Central memory CD8-positive, alpha-beta T cell (primary cell): ENCODE data around the gene PRR23E.

ENCODE experiments used
- ATAC-seq: fragments of 150-1000 bp; cut with Tn5 transposase; replicated peaks from 2 replicates; pipeline ENCODE4 v1.10.0; 2022; ENCODE audit warnings: mild to moderate bottlenecking, moderate FRiP score, moderate number of reproducible peaks; ENCODE audit not compliant: poor library complexity, severe bottlenecking; ENCODE audit errors: extremely low read depth
- DNase-seq, 2 donors: peaks; one replicate each; pipeline ENCODE4 v3.0.0; 2021; ENCODE audit warnings: low spot score in 2 of 2
- H3K27ac Mint-ChIP-seq: one replicate; pipeline ENCODE4 v1.8.0; 2022; ENCODE audit warnings: low read depth, mild to moderate bottlenecking, moderate library complexity, mixed read lengths
- H3K27me3 Mint-ChIP-seq: one replicate; pipeline ENCODE4 v1.8.0; 2022; ENCODE audit warnings: mixed read lengths
- H3K36me3 Mint-ChIP-seq: one replicate; pipeline ENCODE4 v1.8.0; 2022; ENCODE audit warnings: mild to moderate bottlenecking, moderate library complexity, mixed read lengths; ENCODE audit not compliant: insufficient read depth
- H3K4me1 Mint-ChIP-seq: one replicate; pipeline ENCODE4 v1.8.0; 2022; ENCODE audit warnings: mixed read lengths
- H3K4me3 Mint-ChIP-seq: one replicate; pipeline ENCODE4 v1.8.0; 2022; ENCODE audit warnings: mild to moderate bottlenecking, moderate library complexity, mixed read lengths
- H3K9me3 Mint-ChIP-seq: one replicate; pipeline ENCODE4 v1.8.0; 2022; ENCODE audit warnings: mixed read lengths

The PRR23E gene

GRCh38 chr3:127238602-127239001, 45.7 kb downstream of the PRR23E start:
- Mint-ChIP-seq H3K4me3 (no peak overlapping the region), H3K4me1 (no peaks in the 10 kb centered on the region), H3K9me3 (peaks cover 15% of the 10 kb centered on the region), H3K27ac (no peak overlapping the region), H3K27me3 (peaks cover 52% of the 10 kb centered on the region), H3K36me3 (no peaks in the 10 kb centered on the region)
- DNase-seq (no peak), ATAC-seq (no peak)

GRCh38 chr3:127247292-127247691, 54.4 kb downstream of the PRR23E start:
- Mint-ChIP-seq H3K4me1 (no peaks in the 10 kb centered on the region), H3K9me3 (peaks cover 29% of the 10 kb centered on the region)

More at GRCh38 chr3:127247292-127247691, 54.4 kb downstream of the PRR23E start:
- H3K27ac Mint-ChIP-seq: no peak overlapping the region
- ATAC-seq: no peak
- H3K4me3 Mint-ChIP-seq: no peak overlapping the region
- DNase-seq: no peak
- H3K27me3 Mint-ChIP-seq: peaks cover 9% of the 10 kb centered on the region
- no peaks in the 10 kb centered on the region for H3K36me3 Mint-ChIP-seq
